LNCAP (cell line): ENCODE measurements around the gene RAMAC.

Experiments
- CTCF ChIP-seq: fragments of 450-650 bp; IDR thresholded peaks from 2 replicates; pipeline ENCODE4 v1.5.1; 2017; ENCODE audit warnings: mild to moderate bottlenecking

RAMAC gene

GRCh38 chr15:82970078-82970686 is 15.8 kb upstream of the RAMAC start:
- TF ChIP-seq CTCF, result no peak

DNA sequence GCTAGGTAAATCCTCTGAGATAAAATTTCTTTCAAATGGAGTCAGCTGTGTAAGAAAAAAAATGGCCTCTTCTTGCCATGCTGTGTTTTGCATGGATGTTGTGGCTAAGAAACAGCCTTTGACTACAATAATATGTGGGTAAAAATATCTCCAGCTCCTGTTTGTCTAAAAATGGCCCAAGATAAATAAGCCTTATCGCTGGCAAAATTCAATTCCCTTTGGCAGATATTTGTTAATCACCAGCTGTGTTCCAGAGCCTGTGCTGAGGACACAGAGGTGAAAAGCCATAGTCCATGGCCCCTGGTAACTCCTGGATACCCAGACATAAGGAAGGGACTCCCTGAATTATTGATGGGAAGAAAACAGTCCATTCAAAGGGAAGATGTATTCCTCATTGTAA is 15.3 kb upstream of the RAMAC start:
- TF ChIP-seq CTCF, result no peak

DNA sequence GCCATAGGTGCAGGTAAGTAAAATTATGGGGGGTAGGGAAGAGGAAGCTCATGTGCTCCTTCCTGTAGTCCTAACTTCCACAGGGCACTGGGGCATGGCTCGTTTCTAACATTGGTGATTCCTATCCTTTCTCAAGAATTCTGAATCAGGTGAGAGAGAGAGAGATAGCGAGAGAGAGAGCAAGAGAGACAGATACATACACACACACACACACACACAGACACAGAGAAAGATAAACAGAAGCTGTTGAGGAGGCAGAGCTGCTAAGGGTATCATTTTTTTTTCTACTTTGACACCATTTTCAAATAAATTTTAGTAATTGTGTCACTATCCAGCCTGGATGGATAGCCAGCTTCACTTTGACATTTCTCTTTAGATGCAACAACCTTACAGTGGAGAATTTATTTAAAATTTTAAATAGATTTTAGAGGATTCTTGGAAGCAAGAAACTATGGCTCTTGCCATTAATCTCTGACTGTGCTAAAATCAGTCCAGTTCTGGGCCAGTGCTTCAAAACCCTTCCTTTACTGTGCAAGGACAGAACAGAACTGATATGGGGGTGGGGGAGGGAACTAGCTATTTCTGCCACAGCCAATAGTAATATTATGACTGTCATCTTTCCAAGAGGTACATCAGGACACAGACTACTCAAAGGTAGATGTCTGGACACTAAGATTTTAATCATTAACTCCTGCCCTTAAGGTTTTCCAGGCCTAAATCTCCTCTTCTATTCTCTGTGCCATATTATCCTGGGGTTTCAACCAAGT is 14.6 kb upstream of the RAMAC start:
- TF ChIP-seq CTCF, result no peak

- TF ChIP-seq CTCF, result no peak
These were observed 13.0 kb upstream of the RAMAC start for GRCh38 chr15:82972990-82973389.

GRCh38 chr15:82977076-82977475 is 8.9 kb upstream of the RAMAC start:
- no peak for TF ChIP-seq CTCF

DNA sequence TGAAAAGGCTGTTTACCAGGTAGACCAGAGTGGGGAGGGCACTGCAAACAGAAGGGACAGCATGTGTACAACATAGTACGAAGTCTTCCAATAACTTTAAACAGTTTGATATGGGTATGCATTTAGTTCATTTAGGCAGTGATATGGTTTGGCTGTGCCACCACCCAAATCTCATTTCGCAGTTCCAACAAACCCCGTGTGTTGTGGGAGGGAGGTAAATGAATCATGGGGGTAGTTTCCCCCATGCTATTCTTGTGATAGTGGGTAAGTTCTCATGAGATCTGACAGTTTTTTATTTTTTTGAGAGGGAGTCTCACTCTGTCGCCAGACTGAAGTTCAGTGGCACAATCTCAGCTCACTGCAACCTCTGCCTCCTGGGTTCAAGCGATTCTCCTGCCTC is 7.6 kb upstream of the RAMAC start:
- TF ChIP-seq CTCF, result no peak

DNA sequence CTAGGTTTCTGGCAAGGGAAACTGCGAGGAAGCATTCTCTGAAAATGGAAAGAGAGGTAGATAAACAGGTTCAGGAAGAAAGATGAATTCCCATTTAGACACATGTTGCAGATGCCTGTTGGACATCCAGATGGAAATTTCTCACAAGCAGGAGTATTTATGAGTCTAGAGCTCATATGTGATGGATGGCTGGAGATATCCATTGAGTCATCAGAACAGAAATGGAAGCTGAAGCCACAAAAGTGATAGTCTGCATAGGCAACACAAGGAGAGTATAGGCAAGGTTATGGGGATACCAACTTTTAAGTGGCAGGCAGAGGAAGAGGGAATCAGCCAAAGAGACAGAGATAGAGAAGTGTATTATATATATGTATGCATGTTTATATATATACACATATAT is 6.3 kb upstream of the RAMAC start:
- TF ChIP-seq CTCF, result no peak
